H9 (cell line): Measurements from ENCODE around the gene GDI1. TPM values are rescaled to one million over a fixed set of nuclear protein-coding genes. Genes with fewer than 3 reads are reported as not detected.

Experiments used
- DNase-seq: peaks from one replicate; pipeline ENCODE4 v3.0.0-alpha.2; 2017
- H2AFZ ChIP-seq: one replicate; pipeline ENCODE4 v1.6.1; 2013; ENCODE audit warnings: mild to moderate bottlenecking, low read length, control low read depth, moderate library complexity
- H2AK5ac ChIP-seq: 2 replicates; pipeline ENCODE4 v1.6.1; 2013; ENCODE audit warnings: low read length, control low read depth, mixed read lengths; ENCODE audit not compliant: insufficient read length
- H2BK120ac ChIP-seq: one replicate; pipeline ENCODE4 v1.6.1; 2013; ENCODE audit warnings: low read depth, mild to moderate bottlenecking, low read length, control low read depth, inconsistent platforms; ENCODE audit not compliant: poor library complexity, severe bottlenecking
- H2BK12ac ChIP-seq: 2 replicates; pipeline ENCODE4 v1.6.1; 2013; ENCODE audit warnings: low read length, control low read depth, mixed read lengths, low read depth; ENCODE audit not compliant: insufficient read length
- H2BK15ac ChIP-seq: 2 replicates; pipeline ENCODE4 v1.6.1; 2013; ENCODE audit warnings: low read depth, low read length, control low read depth
- H2BK20ac ChIP-seq: one replicate; pipeline ENCODE4 v1.6.1; 2013; ENCODE audit warnings: low read depth, mild to moderate bottlenecking, low read length, control low read depth, inconsistent platforms; ENCODE audit not compliant: poor library complexity, severe bottlenecking
- H2BK5ac ChIP-seq: 2 replicates; pipeline ENCODE4 v1.6.1; 2013; ENCODE audit warnings: low read length, control low read depth, mixed read lengths; ENCODE audit not compliant: insufficient read length
- H3K14ac ChIP-seq: 2 replicates; pipeline ENCODE4 v1.6.1; 2013; ENCODE audit warnings: low read length, control low read depth; ENCODE audit not compliant: insufficient read depth
- H3K18ac ChIP-seq: 2 replicates; pipeline ENCODE4 v1.6.1; 2013; ENCODE audit warnings: low read depth, mild to moderate bottlenecking, mixed read lengths, low read length, control low read depth; ENCODE audit not compliant: insufficient read length
- H3K23ac ChIP-seq: 2 replicates; pipeline ENCODE4 v1.6.1; 2013; ENCODE audit warnings: low read length, control low read depth, mixed read lengths, low read depth; ENCODE audit not compliant: insufficient read length
- H3K23me2 ChIP-seq: 2 replicates; pipeline ENCODE4 v1.6.1; 2013; ENCODE audit warnings: low read depth, mild to moderate bottlenecking, mixed read lengths, low read length, control low read depth; ENCODE audit not compliant: insufficient read length, poor library complexity, severe bottlenecking
- H3K27ac ChIP-seq: 2 replicates; pipeline ENCODE4 v1.5.1; 2013; ENCODE audit warnings: low read length, control low read depth, mixed read lengths, low read depth; ENCODE audit not compliant: insufficient read length
- H3K27me3 ChIP-seq: 2 replicates; pipeline ENCODE4 v1.6.1; 2013; ENCODE audit warnings: low read length, control low read depth, inconsistent platforms; ENCODE audit not compliant: insufficient read depth
- H3K4ac ChIP-seq: 2 replicates; pipeline ENCODE4 v1.6.1; 2013; ENCODE audit warnings: low read depth, mild to moderate bottlenecking, control low read depth, inconsistent platforms, low read length, moderate library complexity
- H3K4me1 ChIP-seq: 2 replicates; pipeline ENCODE4 v1.6.1; 2013; ENCODE audit warnings: low read length, control low read depth, inconsistent platforms; ENCODE audit not compliant: insufficient read depth
- H3K4me2 ChIP-seq: 2 replicates; pipeline ENCODE4 v1.6.1; 2013; ENCODE audit warnings: low read length, control low read depth, mixed read lengths; ENCODE audit not compliant: insufficient read length, insufficient read depth
- H3K56ac ChIP-seq: 2 replicates; pipeline ENCODE4 v1.6.1; 2013; ENCODE audit warnings: low read depth, mild to moderate bottlenecking, mixed read lengths, low read length, control low read depth; ENCODE audit not compliant: insufficient read length
- H3K79me1 ChIP-seq: 2 replicates; pipeline ENCODE4 v1.6.1; 2013; ENCODE audit warnings: low read depth, mild to moderate bottlenecking, moderate library complexity, low read length, control low read depth, inconsistent platforms; ENCODE audit not compliant: insufficient read depth, poor library complexity, severe bottlenecking
- H3K79me2 ChIP-seq: 2 replicates; pipeline ENCODE4 v1.6.1; 2013; ENCODE audit warnings: low read length, control low read depth, inconsistent platforms; ENCODE audit not compliant: insufficient read depth
- H3K9ac ChIP-seq: 2 replicates; pipeline ENCODE4 v1.6.1; 2013; ENCODE audit warnings: low read length, control low read depth, mixed read lengths; ENCODE audit not compliant: insufficient read length; ENCODE audit errors: extremely low read depth
- H3K9me3 ChIP-seq: one replicate; pipeline ENCODE4 v1.6.1; 2013; ENCODE audit warnings: low read depth, low read length, inconsistent platforms; ENCODE audit not compliant: control insufficient read depth
- H3T11ph ChIP-seq: one replicate; pipeline ENCODE4 v1.6.1; 2013; ENCODE audit warnings: mild to moderate bottlenecking, low read length, control low read depth, inconsistent platforms
- H4K20me1 ChIP-seq: one replicate; pipeline ENCODE4 v1.6.1; 2013; ENCODE audit not compliant: control insufficient read depth, insufficient read length, insufficient read depth
- H4K5ac ChIP-seq: 2 replicates; pipeline ENCODE4 v1.6.1; 2013; ENCODE audit warnings: low read depth, mild to moderate bottlenecking, mixed read lengths, low read length, control low read depth; ENCODE audit not compliant: insufficient read length
- H4K8ac ChIP-seq: replicated peaks from 2 replicates; pipeline ENCODE4 v1.6.1; 2013; ENCODE audit warnings: low read length, control low read depth, mixed read lengths, low read depth; ENCODE audit not compliant: insufficient read length
- H4K91ac ChIP-seq: 2 replicates; pipeline ENCODE4 v1.6.1; 2013; ENCODE audit warnings: low read depth, mild to moderate bottlenecking, moderate library complexity, mixed read lengths, low read length, control low read depth; ENCODE audit not compliant: insufficient read length
- H3K27ac Mint-ChIP-seq, 3 experiments: 2 replicates in 2 of 3; 3 replicates in 1 of 3; pipeline ENCODE4 v1.8.0; 2020 to 2021; ENCODE audit warnings: mixed read lengths in 3 of 3, mild to moderate bottlenecking in 1 of 3, moderate library complexity in 1 of 3
- H3K27me3 Mint-ChIP-seq: 2 replicates; pipeline ENCODE4 v1.8.0; 2021; ENCODE audit warnings: low read depth, mild to moderate bottlenecking, moderate library complexity, mixed read lengths
- H3K36me3 Mint-ChIP-seq, 3 experiments: 2 replicates in 2 of 3; 3 replicates in 1 of 3; pipeline ENCODE4 v1.8.0; 2020 to 2021; ENCODE audit warnings: low read depth in 3 of 3, mixed read lengths in 3 of 3; ENCODE audit not compliant: insufficient read depth in 1 of 3
- H3K4me1 Mint-ChIP-seq, 2 experiments: 2 replicates each; pipeline ENCODE4 v1.8.0; 2020; ENCODE audit warnings: mixed read lengths in 2 of 2
- H3K4me3 Mint-ChIP-seq, 2 experiments: 2 replicates in 1 of 2; 3 replicates in 1 of 2; pipeline ENCODE4 v1.8.0; 2020 to 2021; ENCODE audit warnings: mild to moderate bottlenecking in 2 of 2, mixed read lengths in 2 of 2, moderate library complexity in 1 of 2
- H3K9me3 Mint-ChIP-seq, 2 experiments: 2 replicates in 1 of 2; 3 replicates in 1 of 2; pipeline ENCODE4 v1.8.0; 2020; ENCODE audit warnings: mild to moderate bottlenecking in 2 of 2, mixed read lengths in 2 of 2, moderate library complexity in 1 of 2
- WGBS: extraction: QIAGEN DNeasy Blood & Tissue Kit; methylation state at CpG from one replicate; pipeline ENCODE4 v1.1.7; 2013; ENCODE audit warnings: missing lambda C conversion rate, low lambda C conversion rate, mixed read lengths; ENCODE audit not compliant: insufficient read length; ENCODE audit errors: extremely low coverage; 5-methylcytosine and 5-hydroxymethylcytosine counted together
- microRNA-seq: library from miRNA; unstranded; fragments of <30 nt; microRNA quantifications from one replicate; pipeline ENCODE4, GENCODE V29; 2020; ENCODE audit warnings: borderline microRNAs expressed
- total RNA-seq: library from RNA; stranded (reverse); gene quantifications from 2 replicates; pipeline ENCODE4 v1.2.1, GENCODE V29; 2021
- TF ChIP-seq, protein P1 (sequence below): fragments of 200-600 bp; sonication (generic); conservative IDR thresholded peaks from 3 replicates; pipeline ENCODE4 v1.8.0; 2021; ENCODE audit warnings: antibody characterized with exemption, mild to moderate bottlenecking

GDI1 gene
- total RNA-seq, 1 experiment from 2014 or later = 111 TPM

DNA sequence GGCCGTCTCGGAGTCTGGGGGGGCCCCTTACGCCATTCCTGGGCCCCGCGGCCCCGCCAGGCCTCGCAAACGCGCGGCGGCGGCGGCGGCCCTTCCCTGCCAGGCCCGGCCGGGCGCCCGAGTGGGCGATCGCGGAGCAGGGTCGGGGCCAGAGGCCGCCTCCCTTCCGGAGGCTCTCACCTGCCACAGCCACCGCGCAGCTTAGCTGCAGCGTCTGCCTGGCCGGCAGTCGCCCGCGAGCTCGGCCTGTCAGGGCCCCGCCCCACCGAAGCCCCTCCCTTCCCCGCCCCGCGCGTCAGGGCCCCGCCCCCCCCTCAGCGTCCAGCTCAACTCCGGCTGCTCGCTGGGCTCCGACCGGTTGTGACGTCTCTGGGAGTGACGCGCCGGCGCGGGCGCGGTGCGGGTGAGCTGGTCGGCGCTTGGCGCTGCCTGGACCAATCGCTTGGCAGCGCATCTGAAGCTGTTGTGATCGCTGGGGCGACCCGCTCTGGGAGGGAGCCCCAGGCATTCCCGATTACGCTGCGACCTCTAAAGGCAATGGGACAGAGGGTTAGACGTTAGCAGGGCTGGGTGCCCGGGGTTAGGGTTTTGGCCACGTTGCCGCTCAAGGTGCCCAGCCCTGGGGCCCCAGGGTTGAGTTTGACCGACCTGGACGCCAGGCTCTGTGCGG lies 53.6 kb downstream of the GDI1 start, which contains the start of gene SLC10A3:
Gene SLC10A3 (minus strand): TSS at position 216 of the 670 bp plus-strand sequence. CDS start 1,689 bp downstream, outside the sequence.
- Mint-ChIP-seq H3K4me1 (peaks cover 3 to 9% of the 10 kb centered on the region in 2 experiments; a peak in 3 of 4 replicates), H3K36me3 (peaks cover 3 to 14% (median 13%) of the 10 kb centered on the region in 3 experiments; a peak in 6 of 7 replicates), H3K9me3 (peaks cover 53 to 70% of the 10 kb centered on the region in 2 experiments), H3K27me3 (peaks cover 5% of the 10 kb centered on the region; the same call in 1 of the 2 replicates), H3K4me3 (peak within 1 kb of the TSS; percentile 74 to 86), H3K27ac (peak within 1 kb of the TSS; percentile 79 to 96 (median 95); a peak in 5 of 7 replicates)
- no peaks in the 10 kb centered on the region for H3K23me2 ChIP-seq
- H2BK12ac ChIP-seq = no peak within 1 kb of the TSS
- no peak within 1 kb of the TSS for H3K18ac ChIP-seq
- no peaks in the 10 kb centered on the region for H3K79me1 ChIP-seq
- H3K79me2 ChIP-seq = no peaks in the 10 kb centered on the region
- TF ChIP-seq, protein P1, sequence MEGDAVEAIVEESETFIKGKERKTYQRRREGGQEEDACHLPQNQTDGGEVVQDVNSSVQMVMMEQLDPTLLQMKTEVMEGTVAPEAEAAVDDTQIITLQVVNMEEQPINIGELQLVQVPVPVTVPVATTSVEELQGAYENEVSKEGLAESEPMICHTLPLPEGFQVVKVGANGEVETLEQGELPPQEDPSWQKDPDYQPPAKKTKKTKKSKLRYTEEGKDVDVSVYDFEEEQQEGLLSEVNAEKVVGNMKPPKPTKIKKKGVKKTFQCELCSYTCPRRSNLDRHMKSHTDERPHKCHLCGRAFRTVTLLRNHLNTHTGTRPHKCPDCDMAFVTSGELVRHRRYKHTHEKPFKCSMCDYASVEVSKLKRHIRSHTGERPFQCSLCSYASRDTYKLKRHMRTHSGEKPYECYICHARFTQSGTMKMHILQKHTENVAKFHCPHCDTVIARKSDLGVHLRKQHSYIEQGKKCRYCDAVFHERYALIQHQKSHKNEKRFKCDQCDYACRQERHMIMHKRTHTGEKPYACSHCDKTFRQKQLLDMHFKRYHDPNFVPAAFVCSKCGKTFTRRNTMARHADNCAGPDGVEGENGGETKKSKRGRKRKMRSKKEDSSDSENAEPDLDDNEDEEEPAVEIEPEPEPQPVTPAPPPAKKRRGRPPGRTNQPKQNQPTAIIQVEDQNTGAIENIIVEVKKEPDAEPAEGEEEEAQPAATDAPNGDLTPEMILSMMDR = no peak
- peak within 1 kb of the TSS; percentile 33 for H3K4me2 ChIP-seq
- no peaks in the 10 kb centered on the region for H3K4me1 ChIP-seq
- DNase-seq = peak; percentile 97
- H2BK120ac ChIP-seq = no peak within 1 kb of the TSS
- no peak within 1 kb of the TSS for H3K27ac ChIP-seq
- no peak within 1 kb of the TSS for H2BK5ac ChIP-seq
- no peaks in the 10 kb centered on the region for H3K27me3 ChIP-seq
- no CpG with 5 or more reads among the region's 71 CpGs for WGBS
- H3K56ac ChIP-seq = no peak within 1 kb of the TSS
- H3K23ac ChIP-seq = no peak within 1 kb of the TSS
- no peak within 1 kb of the TSS for H3T11ph ChIP-seq
- no peak within 1 kb of the TSS for H3K4ac ChIP-seq
- H2BK20ac ChIP-seq = no peak within 1 kb of the TSS
- H2BK15ac ChIP-seq = no peak within 1 kb of the TSS
- peaks cover 27% of the 10 kb centered on the region for H3K9me3 ChIP-seq
- H2AK5ac ChIP-seq = no peak within 1 kb of the TSS
- H4K5ac ChIP-seq = no peak within 1 kb of the TSS
- H3K9ac ChIP-seq = no peak within 1 kb of the TSS
- H4K8ac ChIP-seq = no peak within 1 kb of the TSS
- no peak within 1 kb of the TSS for H2AFZ ChIP-seq
- no peak within 1 kb of the TSS for H3K14ac ChIP-seq
- H4K20me1 ChIP-seq = no peaks in the 10 kb centered on the region
- no peak within 1 kb of the TSS for H4K91ac ChIP-seq

Small RNA genes lying within 50 kb of the gene (microRNA-seq; reads per million reads assigned to microRNA genes)
- gene MIR6858 = not detected

Other genes starting within 250 kb of the GDI1 start
- not detected in 2 replicates for gene OPN1MW2, start 217.4 kb upstream of the GDI1 start, total RNA-seq
- gene OPN1MW3, start 179.6 kb upstream of the GDI1 start, total RNA-seq = not detected in 2 replicates
- not detected in 2 replicates for gene TEX28, start 142.0 kb upstream of the GDI1 start, total RNA-seq
- not detected in 2 replicates for gene TKTL1, start 141.4 kb upstream of the GDI1 start, total RNA-seq
- gene FLNA, start 62.5 kb upstream of the GDI1 start, total RNA-seq = 946 and 957 TPM in 2 replicates
- gene EMD, start 57.9 kb upstream of the GDI1 start, total RNA-seq = 113 and 115 TPM in 2 replicates
- gene RPL10, start 38.8 kb upstream of the GDI1 start, total RNA-seq = 2,110 and 2,124 TPM in 2 replicates
- 14.2 and 14.5 TPM in 2 replicates for gene DNASE1L1, start 27.9 kb upstream of the GDI1 start, total RNA-seq
- 24.7 and 25.5 TPM in 2 replicates for gene TAFAZZIN, start 25.6 kb upstream of the GDI1 start, total RNA-seq
- 45.6 and 49.2 TPM in 2 replicates for gene ATP6AP1, start 8.5 kb upstream of the GDI1 start, total RNA-seq
- 56.7 and 57.4 TPM in 2 replicates for gene FAM50A, start 7.0 kb downstream of the GDI1 start, total RNA-seq
- 36.3 and 45.5 TPM in 2 replicates for gene PLXNA3, start 21.1 kb downstream of the GDI1 start, total RNA-seq
- 32.1 and 32.5 TPM in 2 replicates for gene LAGE3, start 42.1 kb downstream of the GDI1 start, total RNA-seq
- gene UBL4A, start 49.5 kb downstream of the GDI1 start, total RNA-seq = 30.9 and 35.4 TPM in 2 replicates
- gene SLC10A3, start 53.5 kb downstream of the GDI1 start, total RNA-seq = 8.8 and 9.4 TPM in 2 replicates
- 21.0 and 22.8 TPM in 2 replicates for gene FAM3A, start 79.1 kb downstream of the GDI1 start, total RNA-seq
- gene G6PD, start 109.7 kb downstream of the GDI1 start, total RNA-seq = 68.7 and 70.5 TPM in 2 replicates
- gene IKBKG, start 110.5 kb downstream of the GDI1 start, total RNA-seq = 16.2 and 17.8 TPM in 2 replicates
- not detected in 2 replicates for gene CTAG1A, start 148.0 kb downstream of the GDI1 start, total RNA-seq
- gene CTAG1B, start 182.1 kb downstream of the GDI1 start, total RNA-seq = not detected in 2 replicates
- gene CTAG2, start 216.4 kb downstream of the GDI1 start, total RNA-seq = not detected in 2 replicates